Tibial nerve (tissue), 3 donors: Measurements from ENCODE around the gene RASSF5.

Experiments used
- POLR2A ChIP-seq, 2 donors: fragments of 450-650 bp; IDR thresholded peaks; one replicate each; pipeline ENCODE4 v1.6.1; 2017; ENCODE audit warnings: antibody characterized with exemption in 2 of 2, mild to moderate bottlenecking in 2 of 2, moderate library complexity in 2 of 2
- TF ChIP-seq, protein P1 (sequence below), 5 experiments: fragments of 200-600 bp in 3 of 5; fragments of 450-650 bp in 2 of 5; sonication (generic) in 3 of 5; IDR thresholded peaks; one replicate each; pipeline ENCODE4 v1.5.1; 2016 to 2019; ENCODE audit warnings: antibody characterized with exemption in 5 of 5, mild to moderate bottlenecking in 3 of 5, moderate library complexity in 2 of 5

DNA sequence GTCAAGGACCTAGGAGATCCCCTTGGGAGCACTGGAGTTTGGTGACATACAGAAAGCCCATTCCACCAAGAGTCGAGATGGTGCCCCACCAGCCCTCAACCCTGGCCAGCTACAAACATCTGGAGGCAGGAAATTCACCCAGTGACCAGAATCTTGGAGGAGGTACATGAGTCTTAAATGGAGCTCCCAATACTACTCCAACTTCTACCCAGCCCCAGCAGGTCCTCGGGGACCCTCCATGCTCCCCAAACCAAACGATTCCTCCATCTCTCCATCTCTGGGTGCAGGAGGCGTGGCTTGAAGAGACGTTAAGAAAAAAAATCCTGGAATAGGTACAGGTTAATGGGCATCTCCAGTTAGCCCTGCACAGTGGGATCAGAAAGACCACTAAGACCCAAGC lies 5.5 kb upstream of the RASSF5 start:
- TF ChIP-seq, protein P1, sequence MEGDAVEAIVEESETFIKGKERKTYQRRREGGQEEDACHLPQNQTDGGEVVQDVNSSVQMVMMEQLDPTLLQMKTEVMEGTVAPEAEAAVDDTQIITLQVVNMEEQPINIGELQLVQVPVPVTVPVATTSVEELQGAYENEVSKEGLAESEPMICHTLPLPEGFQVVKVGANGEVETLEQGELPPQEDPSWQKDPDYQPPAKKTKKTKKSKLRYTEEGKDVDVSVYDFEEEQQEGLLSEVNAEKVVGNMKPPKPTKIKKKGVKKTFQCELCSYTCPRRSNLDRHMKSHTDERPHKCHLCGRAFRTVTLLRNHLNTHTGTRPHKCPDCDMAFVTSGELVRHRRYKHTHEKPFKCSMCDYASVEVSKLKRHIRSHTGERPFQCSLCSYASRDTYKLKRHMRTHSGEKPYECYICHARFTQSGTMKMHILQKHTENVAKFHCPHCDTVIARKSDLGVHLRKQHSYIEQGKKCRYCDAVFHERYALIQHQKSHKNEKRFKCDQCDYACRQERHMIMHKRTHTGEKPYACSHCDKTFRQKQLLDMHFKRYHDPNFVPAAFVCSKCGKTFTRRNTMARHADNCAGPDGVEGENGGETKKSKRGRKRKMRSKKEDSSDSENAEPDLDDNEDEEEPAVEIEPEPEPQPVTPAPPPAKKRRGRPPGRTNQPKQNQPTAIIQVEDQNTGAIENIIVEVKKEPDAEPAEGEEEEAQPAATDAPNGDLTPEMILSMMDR (IDR thresholded peaks at IDR 0.05): no peak
- TF ChIP-seq POLR2A (IDR thresholded peaks at IDR 0.05): no peak
